KOPT-K1 (cell line): ENCODE measurements around the gene NUDT2.

Source experiments
- H3K27ac ChIP-seq: fragments of 200-600 bp; sonication (generic); 2 replicates; pipeline ENCODE4 v1.5.1; 2016; ENCODE audit warnings: antibody characterized with exemption, mild to moderate bottlenecking, low read depth, low read length; ENCODE audit not compliant: poor library complexity, severe bottlenecking
- H3K36me3 ChIP-seq: fragments of 200-600 bp; sonication (generic); 2 replicates; pipeline ENCODE4 v1.5.1; 2017; ENCODE audit warnings: antibody characterized with exemption, mild to moderate bottlenecking, low read length, moderate library complexity; ENCODE audit not compliant: insufficient read depth
- H3K9me3 ChIP-seq: fragments of 200-600 bp; sonication (generic); 2 replicates; pipeline ENCODE4 v1.5.1; 2017; ENCODE audit warnings: antibody characterized with exemption, low read length, mild to moderate bottlenecking; ENCODE audit not compliant: insufficient read depth, poor library complexity, severe bottlenecking

The NUDT2 gene

GRCh38 chr9:34380511-34381315 lies 51.3 kb downstream of the NUDT2 start:
- H3K36me3 ChIP-seq = no peaks in the 10 kb centered on the region
- H3K9me3 ChIP-seq = no peaks in the 10 kb centered on the region
- no peak overlapping the region for H3K27ac ChIP-seq

DNA sequence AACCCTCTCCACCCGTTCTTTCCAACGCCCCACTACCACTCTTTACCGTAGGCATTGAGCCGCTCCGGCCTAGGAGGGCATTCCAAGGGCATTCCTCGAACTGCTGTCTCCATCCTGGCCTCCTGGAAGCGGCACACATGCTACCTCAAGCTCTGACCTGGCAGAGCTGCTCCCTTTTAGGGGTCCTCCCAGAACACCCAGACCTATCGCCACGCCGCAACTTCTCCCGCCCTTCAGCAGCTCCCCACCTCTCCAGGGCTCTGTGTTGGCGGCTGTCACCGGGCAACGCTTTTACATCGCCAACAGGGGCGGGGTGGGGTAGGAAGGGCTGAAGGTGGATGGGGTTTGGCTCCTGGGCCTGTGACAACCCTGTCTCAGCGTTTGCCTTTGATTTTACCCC lies 52.0 kb downstream of the NUDT2 start:
- no peaks in the 10 kb centered on the region for H3K9me3 ChIP-seq
- no peak overlapping the region for H3K27ac ChIP-seq
- no peaks in the 10 kb centered on the region for H3K36me3 ChIP-seq

DNA sequence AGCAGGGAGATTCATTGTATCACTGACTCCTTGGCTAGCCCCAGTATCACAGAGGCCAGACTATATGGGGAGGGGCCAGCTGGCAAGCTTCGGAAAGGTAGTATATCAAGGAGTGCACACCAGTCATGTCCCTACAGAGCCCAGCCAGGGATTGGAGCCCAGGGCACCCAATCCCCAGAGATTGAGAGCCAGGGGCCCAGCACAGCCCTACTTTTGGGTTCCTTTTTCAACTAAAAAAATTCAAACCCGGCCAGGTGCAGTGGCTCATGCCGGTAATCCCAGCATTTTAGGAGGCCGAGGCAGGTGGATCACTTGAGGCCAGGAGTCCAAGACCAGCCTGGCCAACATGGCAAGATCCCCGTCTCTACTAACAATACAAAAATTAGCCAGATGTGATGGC lies 52.7 kb downstream of the NUDT2 start:
- no peaks in the 10 kb centered on the region for H3K9me3 ChIP-seq
- no peaks in the 10 kb centered on the region for H3K36me3 ChIP-seq
- H3K27ac ChIP-seq = no peak overlapping the region

GRCh38 chr9:34382879-34383278 lies 53.5 kb downstream of the NUDT2 start:
- H3K27ac ChIP-seq = no peak overlapping the region
- H3K9me3 ChIP-seq = no peaks in the 10 kb centered on the region

GRCh38 chr9:34383904-34384303 lies 54.5 kb downstream of the NUDT2 start:
- Histone ChIP-seq H3K9me3 (no peaks in the 10 kb centered on the region), H3K36me3 (no peaks in the 10 kb centered on the region), H3K27ac (no peak overlapping the region)

More at GRCh38 chr9:34382879-34383278, 53.5 kb downstream of the NUDT2 start:
- H3K36me3 ChIP-seq = no peaks in the 10 kb centered on the region

DNA sequence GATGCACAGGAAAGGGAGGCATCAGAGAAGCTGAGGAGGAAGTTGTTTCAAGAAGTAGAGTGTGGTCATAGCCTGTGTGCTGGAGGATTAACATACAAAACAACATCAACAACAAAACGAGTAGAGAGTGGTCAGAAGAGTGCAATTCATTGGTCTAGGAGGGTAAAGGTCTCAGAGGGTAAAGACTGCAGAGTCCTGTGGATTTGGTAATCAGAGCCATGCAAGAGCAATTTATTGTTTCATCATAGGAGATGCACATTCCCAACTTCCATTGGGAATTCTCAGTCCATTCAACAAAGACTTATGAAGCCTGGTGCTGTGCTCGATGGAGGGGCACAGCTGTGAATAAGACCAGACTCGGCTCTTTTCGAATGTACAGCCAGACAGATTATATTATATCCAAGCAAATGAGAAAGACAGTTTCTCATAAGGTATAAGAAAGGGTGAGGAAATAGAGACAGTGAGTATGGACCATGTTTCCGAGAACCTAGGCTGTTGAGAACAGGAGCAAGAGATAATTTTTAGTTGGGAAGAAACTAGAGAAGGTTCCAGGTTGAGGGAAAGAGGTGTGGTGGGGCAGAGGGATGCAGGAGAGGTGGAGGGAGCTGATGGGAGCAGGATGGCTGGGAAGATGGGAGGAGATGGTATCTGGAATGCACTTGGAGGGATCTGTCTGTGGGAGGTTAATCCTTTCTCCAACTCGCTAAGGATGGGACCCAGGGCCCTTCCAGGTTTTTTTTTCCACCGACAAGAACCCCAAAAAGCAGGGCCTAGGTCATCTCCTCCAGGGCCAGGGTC lies 55.2 kb downstream of the NUDT2 start:
- Histone ChIP-seq H3K27ac (no peak overlapping the region), H3K9me3 (no peaks in the 10 kb centered on the region), H3K36me3 (no peaks in the 10 kb centered on the region)

- Histone ChIP-seq H3K27ac (no peak overlapping the region), H3K36me3 (no peaks in the 10 kb centered on the region), H3K9me3 (no peaks in the 10 kb centered on the region)
Measured at GRCh38 chr9:34385561-34386230, 56.3 kb downstream of the NUDT2 start.

DNA sequence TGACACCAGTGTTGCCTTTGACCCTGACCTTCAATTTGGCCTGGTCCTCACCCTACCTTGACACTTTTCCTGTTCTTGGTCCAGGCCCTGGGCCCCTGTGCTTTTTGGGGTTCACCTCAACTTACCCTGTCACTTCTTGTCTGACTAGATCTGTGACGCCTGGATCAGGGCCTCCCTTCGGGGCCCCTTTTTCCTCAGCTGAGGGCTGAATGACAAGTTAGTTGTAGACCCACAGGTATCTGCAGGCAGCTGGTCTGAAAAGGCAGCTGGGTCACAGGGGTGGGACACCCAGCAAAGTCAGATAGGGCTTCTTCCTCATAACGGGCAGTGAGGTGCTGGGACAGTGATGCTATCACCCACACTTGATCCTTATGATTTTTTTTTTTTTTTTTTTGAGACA lies 57.3 kb downstream of the NUDT2 start:
- no peaks in the 10 kb centered on the region for H3K9me3 ChIP-seq
- H3K27ac ChIP-seq = no peak overlapping the region
- H3K36me3 ChIP-seq = no peaks in the 10 kb centered on the region

DNA sequence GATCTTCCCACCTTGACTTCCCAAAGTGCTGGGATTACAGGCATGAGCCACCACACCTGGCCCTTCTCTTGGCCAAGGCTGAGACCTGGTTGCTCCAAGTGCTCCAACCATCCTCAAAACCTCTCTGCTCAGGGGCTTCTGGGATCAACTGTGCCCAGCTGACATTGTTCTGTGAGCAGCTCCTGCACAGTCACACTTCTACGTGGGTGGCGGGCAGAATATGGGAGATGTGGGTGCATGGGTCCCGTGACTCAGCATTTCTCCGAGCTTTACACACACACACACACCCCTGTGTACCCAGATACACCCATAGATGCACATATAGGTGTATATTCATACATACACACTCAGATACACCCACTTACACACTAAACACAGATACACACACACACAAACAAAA lies 57.9 kb downstream of the NUDT2 start:
- no peaks in the 10 kb centered on the region for H3K9me3 ChIP-seq
- H3K27ac ChIP-seq = no peak overlapping the region

GRCh38 chr9:34392511-34392910 lies 63.1 kb downstream of the NUDT2 start:
- H3K9me3 ChIP-seq = no peaks in the 10 kb centered on the region
- H3K36me3 ChIP-seq = no peaks in the 10 kb centered on the region
- H3K27ac ChIP-seq = no peak overlapping the region

More for the DNA sequence above, 57.9 kb downstream of the NUDT2 start:
- no peaks in the 10 kb centered on the region for H3K36me3 ChIP-seq
